LNCAP (cell line): ENCODE results near the gene SIRT7.

Source experiments
- TF ChIP-seq, protein P1 (sequence below): fragments of 450-650 bp; IDR thresholded peaks from 2 replicates; pipeline ENCODE4 v1.5.1; 2017; ENCODE audit warnings: mild to moderate bottlenecking

The SIRT7 gene

DNA sequence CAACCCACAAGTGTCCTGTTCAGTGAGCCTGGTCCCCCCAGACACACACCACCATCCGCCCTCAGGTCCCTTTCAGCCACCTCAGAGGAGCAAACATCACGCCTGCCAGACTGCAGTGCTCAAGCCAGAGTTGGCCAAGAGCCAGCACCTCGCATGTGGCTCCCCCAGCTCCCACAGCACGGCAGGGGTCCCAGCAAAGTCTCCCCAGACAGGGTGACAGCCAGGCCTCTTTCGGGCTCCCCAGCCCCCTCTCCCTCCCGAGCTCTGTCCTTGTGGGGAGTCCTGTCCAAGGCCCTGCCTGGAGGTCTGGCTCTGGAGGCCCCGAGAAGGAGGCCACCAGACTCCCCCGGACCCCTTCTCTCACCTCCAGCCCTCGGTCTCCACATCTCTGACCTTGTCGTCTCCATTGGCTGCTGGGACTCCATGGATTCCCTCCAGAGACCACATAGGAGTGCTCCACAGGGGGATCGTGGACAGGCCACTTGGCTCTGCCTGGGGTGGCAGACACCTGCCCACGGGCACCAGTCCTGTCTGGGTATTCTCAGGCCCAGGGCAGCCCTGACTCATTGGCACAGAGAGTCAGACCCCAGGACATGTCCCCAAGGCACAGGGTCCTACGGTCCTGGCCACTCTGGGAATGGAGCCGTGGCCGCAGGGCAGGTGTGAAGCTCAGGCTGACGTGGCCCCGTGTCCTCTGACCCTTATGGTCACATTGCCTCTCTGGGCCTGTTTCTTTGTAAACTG is 30.8 kb upstream of the SIRT7 start:
- TF ChIP-seq, protein P1, sequence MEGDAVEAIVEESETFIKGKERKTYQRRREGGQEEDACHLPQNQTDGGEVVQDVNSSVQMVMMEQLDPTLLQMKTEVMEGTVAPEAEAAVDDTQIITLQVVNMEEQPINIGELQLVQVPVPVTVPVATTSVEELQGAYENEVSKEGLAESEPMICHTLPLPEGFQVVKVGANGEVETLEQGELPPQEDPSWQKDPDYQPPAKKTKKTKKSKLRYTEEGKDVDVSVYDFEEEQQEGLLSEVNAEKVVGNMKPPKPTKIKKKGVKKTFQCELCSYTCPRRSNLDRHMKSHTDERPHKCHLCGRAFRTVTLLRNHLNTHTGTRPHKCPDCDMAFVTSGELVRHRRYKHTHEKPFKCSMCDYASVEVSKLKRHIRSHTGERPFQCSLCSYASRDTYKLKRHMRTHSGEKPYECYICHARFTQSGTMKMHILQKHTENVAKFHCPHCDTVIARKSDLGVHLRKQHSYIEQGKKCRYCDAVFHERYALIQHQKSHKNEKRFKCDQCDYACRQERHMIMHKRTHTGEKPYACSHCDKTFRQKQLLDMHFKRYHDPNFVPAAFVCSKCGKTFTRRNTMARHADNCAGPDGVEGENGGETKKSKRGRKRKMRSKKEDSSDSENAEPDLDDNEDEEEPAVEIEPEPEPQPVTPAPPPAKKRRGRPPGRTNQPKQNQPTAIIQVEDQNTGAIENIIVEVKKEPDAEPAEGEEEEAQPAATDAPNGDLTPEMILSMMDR: no peak

DNA sequence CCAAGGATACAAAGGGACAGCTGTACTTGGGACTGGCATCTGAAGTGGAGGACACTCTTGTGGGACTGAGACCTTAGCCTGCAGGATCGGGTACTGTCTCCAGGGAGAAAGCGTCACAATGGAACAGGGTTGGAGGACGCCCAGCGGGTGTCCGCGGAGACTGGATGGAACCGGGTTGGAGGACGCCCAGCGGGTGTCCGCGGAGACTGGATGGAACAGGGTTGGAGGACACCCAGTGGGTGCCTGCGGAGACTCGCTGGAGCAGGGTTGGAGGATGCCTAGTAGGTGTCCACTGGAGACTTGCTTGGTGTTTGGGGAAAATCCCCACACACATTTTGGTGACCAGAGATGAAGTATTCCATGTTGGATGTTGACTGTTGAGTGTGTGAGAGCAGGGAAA is 29.2 kb upstream of the SIRT7 start, which contains the start of gene MYADML2:
TSS of gene MYADML2 (minus strand) at position 45 of the 400 bp plus-strand sequence. CDS start 5,492 bp downstream, outside the sequence.
- TF ChIP-seq, protein P1: no peak

GRCh38 chr17:81944858-81945257 is 26.9 kb upstream of the SIRT7 start:
- TF ChIP-seq, protein P1: no peak

DNA sequence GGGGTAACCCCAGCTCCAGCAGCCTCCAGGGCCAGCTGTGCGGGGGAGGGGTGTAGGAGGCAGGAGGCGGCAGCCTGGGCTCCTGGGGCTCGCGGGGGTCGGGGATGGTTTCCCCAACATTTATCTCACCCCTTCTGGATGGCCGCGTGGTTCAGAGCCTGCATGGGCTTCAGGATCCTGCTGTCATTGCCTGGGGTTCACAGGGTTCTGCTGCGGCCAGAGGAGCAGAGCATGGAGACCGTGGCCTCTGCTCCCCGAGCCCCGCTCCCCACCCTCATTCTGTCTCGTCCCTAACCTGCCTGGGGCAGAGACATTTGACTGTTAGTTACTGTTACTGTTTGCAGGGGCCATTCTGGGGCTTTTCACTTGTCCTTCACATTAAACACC is 24.2 kb upstream of the SIRT7 start:
- TF ChIP-seq, protein P1: no peak

GRCh38 chr17:81941484-81942166 is 23.6 kb upstream of the SIRT7 start:
- TF ChIP-seq, protein P1: no peak

DNA sequence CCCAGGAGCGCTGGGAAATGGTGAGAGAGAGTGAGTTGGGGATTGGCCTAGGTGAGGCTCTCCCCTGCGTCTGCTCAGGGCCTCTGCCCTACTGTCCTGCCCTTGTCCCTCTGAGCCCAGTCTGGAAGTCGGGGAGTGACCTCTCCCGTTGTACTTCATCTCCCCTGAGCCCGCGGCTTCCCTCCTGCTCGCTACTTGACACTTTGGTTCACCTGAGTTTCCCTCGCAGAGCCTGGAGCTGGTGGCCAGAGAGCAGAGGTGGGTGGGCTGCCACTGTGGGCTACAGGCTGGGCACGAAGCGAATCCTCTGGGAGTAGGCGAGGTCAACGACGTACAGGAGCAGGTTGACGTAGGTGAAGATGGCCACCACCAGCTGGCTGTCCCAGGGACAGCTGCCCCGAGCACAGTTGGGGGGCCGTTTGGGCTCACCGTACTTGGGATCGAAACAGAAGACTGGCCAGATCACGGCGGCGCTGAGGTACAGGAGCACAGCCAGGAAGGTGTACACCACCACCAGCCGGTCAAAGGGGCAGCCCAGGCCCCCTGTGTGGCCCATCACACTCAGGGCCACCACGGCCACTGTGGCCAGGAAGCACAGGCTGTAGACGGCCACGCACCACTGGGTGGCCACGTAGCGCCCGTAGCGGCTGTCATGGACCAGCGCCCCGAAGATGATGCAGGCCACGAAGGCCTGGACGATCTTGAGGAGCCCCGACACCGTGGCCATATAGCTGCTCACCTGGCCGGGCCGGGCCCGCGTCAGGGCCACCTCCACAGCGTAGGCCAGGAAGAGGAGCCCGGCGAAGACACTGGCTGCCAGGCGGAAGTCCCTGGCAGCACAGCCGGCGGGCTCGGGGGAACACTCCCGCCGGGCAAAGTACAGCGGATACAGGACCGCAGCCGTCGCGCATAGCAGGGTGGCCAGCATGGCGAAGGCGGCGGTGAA is 22.8 kb upstream of the SIRT7 start:
- TF ChIP-seq, protein P1: no peak

DNA sequence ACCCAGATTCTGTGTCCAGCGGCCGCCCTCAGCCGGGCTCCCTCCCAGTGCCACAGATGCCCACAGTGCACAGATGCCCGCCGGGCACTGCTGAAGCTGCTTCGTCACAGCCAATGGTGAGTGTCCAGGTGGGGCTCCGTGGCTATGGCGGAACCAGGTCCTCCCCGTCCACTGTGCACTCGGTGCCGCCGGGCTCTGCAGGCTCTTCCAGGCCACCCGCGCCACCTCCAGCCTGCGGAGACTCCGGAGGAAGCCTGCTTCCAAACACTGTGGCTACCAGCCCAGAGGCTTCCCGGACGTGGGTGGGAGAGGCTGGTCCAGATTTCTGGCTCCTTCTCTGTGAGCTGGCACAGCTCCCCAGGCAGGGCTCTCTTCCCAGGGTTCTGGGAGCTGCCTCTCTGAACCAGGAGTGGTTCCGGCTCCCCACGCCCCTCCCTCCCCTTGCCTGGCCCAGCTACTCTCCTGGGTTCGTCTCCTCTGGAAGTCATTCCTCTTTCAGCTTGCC is 22.0 kb upstream of the SIRT7 start:
- TF ChIP-seq, protein P1: no peak
